Measurements from ENCODE around the gene BCS1L. TPM values are rescaled to one million over a fixed set of nuclear protein-coding genes. Genes with fewer than 3 reads are reported as not detected.

BCS1L gene
- total and polyA plus RNA-seq, 9 of the 15 experiments (the other 6 are each of a cell fraction or from before 2014, with no cell fraction given), result 37.6 to 103 (median 56.7) TPM

GRCh38 chr2:218615868-218616315 lies 43.6 kb upstream of the BCS1L start (continued):
- TF ChIP-seq ZNF224 (CRISPR knock-in tag; IDR thresholded peaks at IDR 0.05), result no peak

GRCh38 chr2:218618102-218618860 lies 41.2 kb upstream of the BCS1L start:
- in situ Hi-C loops (cut with MboI) (no loop called here), intact Hi-C loops (cut with micrococcal nuclease) (no loop called here)
- H4K20me1 ChIP-seq (replicated peaks; ENCODE audit: control insufficient read depth, insufficient read depth, low read length), result no peaks in the 10 kb centered on the region
- ChIA-PET POLR2A (interaction anchor here (0.6 to 0.7 kb wide), 2 partner anchors 9 to 325 kb away, joined by 3 read pairs; no protein-coding TSS in a partner anchor), CTCF (ENCODE audit: low intra/inter-chr PET ratio) (no interaction called here)
- H3K4me3 ChIP-seq, result no peak overlapping the region
- peaks cover 0 to 4% of the 10 kb centered on the region in 2 experiments; a peak in 2 of 5 replicates for H3K27me3 ChIP-seq (ENCODE audit: control insufficient read depth in 2 of 2, insufficient read depth in 2 of 2, low read length in 2 of 2)
- no peak for DNase-seq (ENCODE audit: extremely low read depth in 1 of 4, low spot score in 3 of 4)
- H3K27ac ChIP-seq (ENCODE audit: extremely low read depth, low read depth, low read length), result no peak overlapping the region
- no peaks in the 10 kb centered on the region for H3K9me3 ChIP-seq (replicated peaks; ENCODE audit: control insufficient read depth, insufficient read depth, low read depth, low read length)
- no peak for FAIRE-seq
- no peaks in the 10 kb centered on the region for H3K79me2 ChIP-seq (ENCODE audit: control insufficient read depth, insufficient read depth, low read length)
- ATAC-seq, result peak; percentile 78
- no peak overlapping the region for H3K9ac ChIP-seq (ENCODE audit: insufficient read depth in 1 of 2, low read depth in 2 of 2, low read length in 2 of 2)
- no TSS peak for BruUV-seq (replicated peaks)
- H3K4me2 ChIP-seq (ENCODE audit: insufficient read depth, low read length), result no peak overlapping the region
- no peaks in the 10 kb centered on the region for H3K9me1 ChIP-seq (ENCODE audit: control insufficient read depth, insufficient read depth, low read length)
- H3K36me3 ChIP-seq (ENCODE audit: control insufficient read depth, insufficient read depth, low read length), result no peaks in the 10 kb centered on the region
- H3K4me1 ChIP-seq (replicated peaks in 1 of 2; ENCODE audit: control insufficient read depth in 2 of 2, insufficient read depth in 2 of 2, low read length in 2 of 2), result no peaks in the 10 kb centered on the region; a peak in 1 of 5 replicates
- no peak overlapping the region for H2AFZ ChIP-seq (ENCODE audit: low read depth, low read length)
- 14% methylated on average over 8 of the region's 9 CpGs for WGBS (ENCODE audit: insufficient coverage, low coverage, missing lambda C conversion rate)
- TF ChIP-seq YY1 (IDR thresholded peaks at IDR 0.05; ENCODE audit: borderline replicate concordance in 1 of 3, control insufficient read depth in 1 of 3, extremely low read depth in 1 of 3, insufficient read depth in 3 of 3, insufficient read length in 1 of 3, insufficient replicate concordance in 2 of 3, low read depth in 1 of 3, low read length in 2 of 3) (peak in 1 of 3 experiments; percentile 33), AFF1 (IDR thresholded peaks at IDR 0.05; ENCODE audit: low read depth in 1 of 2, partially characterized antibody in 2 of 2) (no peak), HDGF (IDR thresholded peaks at IDR 0.05) (no peak), CTCF (IDR thresholded peaks at IDR 0.05 in 2 of 3, conservative IDR thresholded peaks at IDR 0.05 in 1 of 3; ENCODE audit: insufficient read depth in 2 of 3, low read depth in 1 of 3, low read length in 3 of 3) (peak in 1 of 3 experiments; percentile 13; a peak in 1 of 6 replicates), GATAD2A (IDR thresholded peaks at IDR 0.05) (no peak), CTBP1 (IDR thresholded peaks at IDR 0.05; ENCODE audit: borderline replicate concordance) (0 out of 2 replicates have a peak, but pooled peaks have one; percentile 21), RAD21 (CRISPR knock-in tag; conservative IDR thresholded peaks at IDR 0.05 in 1 of 2, IDR thresholded peaks at IDR 0.05 in 1 of 2) (peak in 1 of 2 experiments; percentile 30; a peak in 2 of 4 replicates)

Data from K562 (cell line).